Measurements from ENCODE around the gene ST6GALNAC1. TPM values are rescaled to one million over a fixed set of nuclear protein-coding genes. Genes with fewer than 3 reads are reported as not detected.

Gene ST6GALNAC1
- total RNA-seq, 2 experiments from 2014 or later = 1.1 to 2.3 TPM

DNA sequence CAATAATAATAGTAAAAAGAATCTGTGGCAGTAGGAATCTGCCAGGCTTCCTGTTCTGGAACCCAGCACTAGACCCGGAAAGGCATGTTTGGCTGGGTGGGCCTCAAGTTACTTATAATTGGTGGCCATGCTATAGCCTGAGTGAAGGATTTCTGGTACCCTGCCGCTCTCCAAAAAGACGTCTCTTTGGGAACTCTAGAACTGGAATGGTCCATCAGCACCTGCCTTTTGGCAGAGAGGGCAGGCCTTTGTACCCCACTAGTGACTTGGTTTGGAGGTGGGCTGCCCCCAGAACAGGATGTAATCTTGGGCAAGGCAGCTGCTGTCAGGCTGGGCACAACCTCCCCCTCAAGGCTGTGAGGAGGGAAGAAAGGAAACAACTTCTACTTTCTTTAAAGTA lies 29.3 kb upstream of the ST6GALNAC1 start:
- ChIA-PET CTCF (interaction anchor here (1.0 to 2.8 kb wide), 3 partner anchors 9 to 150 kb away, joined by 3 to 26 read pairs (median 7); no protein-coding TSS in a partner anchor), POLR2A (interaction anchor here (0.9 to 2.3 kb wide), 2 partner anchors 29 to 115 kb away, joined by 4 to 11 read pairs; partner anchors contain the start of gene ST6GALNAC1)
- Mint-ChIP-seq H3K9me3 (no peaks in the 10 kb centered on the region), H3K4me3 (peak overlapping the region; percentile 90), H3K27ac (no peak overlapping the region), H3K27me3 (no peaks in the 10 kb centered on the region), H3K36me3 (no peaks in the 10 kb centered on the region), H3K4me1 (ENCODE audit: low read depth) (peaks cover 24% of the 10 kb centered on the region)
- intact Hi-C loops (cut with micrococcal nuclease) = loop anchor here (5.0 kb wide), 1 partner anchor 54 kb away; the partner anchor contains the start of genes JMJD6 and METTL23
- no peak for DNase-seq

DNA sequence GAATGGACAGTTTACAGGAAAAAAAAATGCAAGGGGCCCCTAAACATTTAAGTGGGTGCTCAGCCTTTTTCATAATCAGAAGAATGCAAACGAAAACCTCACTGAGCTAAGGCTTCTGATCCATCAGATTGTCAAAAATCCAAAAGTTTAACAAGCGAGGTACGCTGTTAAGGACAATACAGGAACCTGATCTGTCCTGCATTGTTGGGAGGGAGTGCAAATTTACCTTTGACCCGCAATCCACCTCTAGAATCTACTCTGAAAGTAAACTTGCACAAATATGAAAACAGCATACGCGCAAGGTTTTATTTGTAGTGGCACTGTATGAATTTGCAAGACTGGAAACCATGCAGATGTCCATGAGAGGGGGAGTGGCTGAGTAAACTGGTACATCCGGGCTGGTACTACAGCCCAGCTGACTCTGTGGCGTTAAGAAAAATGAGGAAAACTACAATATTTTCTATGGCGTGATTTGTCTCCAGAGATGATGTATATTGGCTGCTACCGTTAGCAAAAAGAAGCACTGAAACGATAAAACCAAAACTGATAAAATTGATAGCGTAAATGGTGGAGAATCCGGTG lies 28.8 kb upstream of the ST6GALNAC1 start:
- ChIA-PET POLR2A (interaction anchor here (0.7 to 2.3 kb wide), 5 partner anchors 9 to 464 kb away, joined by 3 to 11 read pairs (median 4); partner anchors contain the start of gene ST6GALNAC1), CTCF (interaction anchor here (0.6 to 2.8 kb wide), 4 partner anchors 10 to 149 kb away, joined by 3 to 26 read pairs (median 5); no protein-coding TSS in a partner anchor)
- Mint-ChIP-seq H3K4me1 (ENCODE audit: low read depth) (peaks cover 24% of the 10 kb centered on the region), H3K27me3 (no peaks in the 10 kb centered on the region), H3K27ac (peak overlapping the region; percentile 93), H3K9me3 (no peaks in the 10 kb centered on the region), H3K4me3 (peak overlapping the region; percentile 90), H3K36me3 (no peaks in the 10 kb centered on the region)
- intact Hi-C loops (cut with micrococcal nuclease) = loop anchor here (5.0 kb wide), 1 partner anchor 55 kb away; the partner anchor contains the start of genes JMJD6 and METTL23
- no peak for DNase-seq

- Mint-ChIP-seq H3K36me3 (no peaks in the 10 kb centered on the region), H3K9me3 (no peaks in the 10 kb centered on the region), H3K27me3 (no peaks in the 10 kb centered on the region), H3K4me3 (peak overlapping the region; percentile 90), H3K27ac (peak overlapping the region; percentile 93), H3K4me1 (ENCODE audit: low read depth) (peaks cover 24% of the 10 kb centered on the region)
- intact Hi-C loops (cut with micrococcal nuclease) = loop anchor here (2.0 to 5.0 kb wide), 3 partner anchors 43 to 157 kb away; partner anchors contain the start of genes JMJD6 and METTL23
- ChIA-PET CTCF (interaction anchor here (0.6 to 2.8 kb wide), 4 partner anchors 10 to 149 kb away, joined by 3 to 26 read pairs (median 5); no protein-coding TSS in a partner anchor), POLR2A (interaction anchor here (0.7 to 2.3 kb wide), 5 partner anchors 10 to 463 kb away, joined by 3 to 11 read pairs (median 4); partner anchors contain the start of gene ST6GALNAC1)
- no peak for DNase-seq
Observed at GRCh38 chr17:76671912-76672262, 28.3 kb upstream of the ST6GALNAC1 start.

DNA sequence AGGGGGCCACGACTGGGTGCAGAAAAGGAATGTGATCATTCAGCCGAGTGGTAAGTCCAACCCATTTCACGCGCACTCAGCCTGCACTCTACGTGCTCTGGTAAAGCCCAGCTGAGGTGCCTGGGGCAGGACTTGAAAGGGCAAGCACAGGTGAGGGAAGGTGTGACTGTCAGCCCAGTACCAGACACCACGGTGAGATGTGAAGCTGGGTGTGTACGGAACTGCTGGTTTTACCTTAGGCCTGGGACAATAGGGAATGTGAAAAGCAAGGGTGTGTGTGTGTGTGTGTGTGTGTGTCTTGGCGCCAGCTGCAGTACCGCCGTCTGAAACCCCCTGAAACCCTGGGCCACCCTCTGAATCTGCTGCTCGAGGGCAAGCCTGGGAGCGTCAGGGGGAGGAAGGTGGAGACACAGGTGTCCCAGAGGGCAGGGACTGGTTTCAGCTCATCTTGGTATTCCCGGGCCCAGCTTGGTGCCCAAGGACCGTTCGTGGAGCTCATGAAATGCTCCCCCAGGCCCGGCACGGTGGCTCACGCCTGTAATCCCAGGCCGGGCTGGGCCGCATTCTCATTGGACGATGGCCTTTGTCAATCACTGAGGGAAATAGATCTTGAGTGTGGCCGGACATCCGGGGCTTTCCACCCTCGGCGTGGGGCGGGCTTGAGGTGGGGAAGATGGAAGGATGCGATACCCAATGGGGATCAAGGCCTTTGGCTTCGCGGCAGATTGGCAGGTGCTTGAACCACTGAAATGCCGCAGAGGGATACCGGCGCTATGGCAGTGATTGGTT lies 27.8 kb upstream of the ST6GALNAC1 start:
- peak overlapping the region; percentile 93 for H3K27ac Mint-ChIP-seq
- DNase-seq = peak; percentile 100
- ChIA-PET POLR2A (interaction anchor here (0.7 to 2.3 kb wide), 4 partner anchors 10 to 462 kb away, joined by 3 to 11 read pairs (median 6); no protein-coding TSS in a partner anchor), CTCF (interaction anchor here (0.7 to 2.8 kb wide), 5 partner anchors 11 to 416 kb away, joined by 3 to 26 read pairs (median 3); no protein-coding TSS in a partner anchor)
- H3K36me3 Mint-ChIP-seq = no peaks in the 10 kb centered on the region
- peaks cover 24% of the 10 kb centered on the region for H3K4me1 Mint-ChIP-seq (ENCODE audit: low read depth)
- H3K27me3 Mint-ChIP-seq = no peaks in the 10 kb centered on the region
- intact Hi-C loops (cut with micrococcal nuclease) = loop anchor here (2.0 to 5.0 kb wide), 3 partner anchors 43 to 157 kb away; partner anchors contain the start of genes JMJD6 and METTL23
- peak overlapping the region; percentile 90 for H3K4me3 Mint-ChIP-seq
- no peaks in the 10 kb centered on the region for H3K9me3 Mint-ChIP-seq

DNA sequence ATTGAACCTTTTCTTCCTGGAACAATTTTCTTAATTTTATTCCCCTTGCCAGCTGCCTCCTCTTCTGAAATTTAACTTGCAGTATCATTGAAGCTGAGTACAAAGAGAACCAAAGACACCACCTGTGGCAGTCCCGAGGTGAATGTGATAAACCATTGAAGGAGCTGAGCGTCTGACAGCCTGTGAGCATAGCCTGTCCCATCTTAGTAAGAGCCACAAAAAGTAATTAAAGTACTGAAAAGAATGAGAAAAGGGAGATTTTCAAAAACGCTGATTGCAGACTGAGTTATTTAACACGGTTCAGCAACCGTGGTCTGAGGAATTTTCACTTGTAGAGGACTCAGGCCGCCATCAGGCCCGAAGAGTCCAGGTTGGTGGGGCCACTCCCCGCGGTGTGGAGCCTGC lies 27.2 kb upstream of the ST6GALNAC1 start:
- H3K9me3 Mint-ChIP-seq = no peaks in the 10 kb centered on the region
- peak overlapping the region; percentile 93 for H3K27ac Mint-ChIP-seq
- CTCF ChIA-PET = interaction anchor here (0.7 to 2.8 kb wide), 4 partner anchors 11 to 416 kb away, joined by 3 to 26 read pairs (median 3); no protein-coding TSS in a partner anchor
- POLR2A ChIA-PET = interaction anchor here (2.3 kb wide), 1 partner anchor 113 kb away, joined by 11 read pairs; no protein-coding TSS in a partner anchor
- peak overlapping the region; percentile 90 for H3K4me3 Mint-ChIP-seq
- intact Hi-C loops (cut with micrococcal nuclease) = loop anchor here (2.0 to 5.0 kb wide), 3 partner anchors 44 to 156 kb away; partner anchors contain the start of genes JMJD6 and METTL23
- no peaks in the 10 kb centered on the region for H3K36me3 Mint-ChIP-seq
- no peak for DNase-seq
- peaks cover 24% of the 10 kb centered on the region for H3K4me1 Mint-ChIP-seq (ENCODE audit: low read depth)
- H3K27me3 Mint-ChIP-seq = no peaks in the 10 kb centered on the region

- Mint-ChIP-seq H3K4me1 (ENCODE audit: low read depth) (peaks cover 24% of the 10 kb centered on the region), H3K27me3 (no peaks in the 10 kb centered on the region), H3K36me3 (no peaks in the 10 kb centered on the region), H3K4me3 (peak overlapping the region; percentile 5), H3K9me3 (no peaks in the 10 kb centered on the region), H3K27ac (peak overlapping the region; percentile 93)
- intact Hi-C loops (cut with micrococcal nuclease) = loop anchor here (2.0 to 5.0 kb wide), 3 partner anchors 45 to 155 kb away; partner anchors contain the start of genes JMJD6 and METTL23
- DNase-seq = no peak
- CTCF ChIA-PET = interaction anchor here (1.1 to 2.8 kb wide), 2 partner anchors 11 to 12 kb away, joined by 3 to 26 read pairs; no protein-coding TSS in a partner anchor
- POLR2A ChIA-PET = no interaction called here
Observed at GRCh38 chr17:76670020-76670717, 26.6 kb upstream of the ST6GALNAC1 start.

GRCh38 chr17:76667786-76668453 lies 24.4 kb upstream of the ST6GALNAC1 start:
- CTCF ChIA-PET = no interaction called here
- no peaks in the 10 kb centered on the region for H3K27me3 Mint-ChIP-seq
- intact Hi-C loops (cut with micrococcal nuclease) = no loop called here
- peaks cover 24% of the 10 kb centered on the region for H3K4me1 Mint-ChIP-seq (ENCODE audit: low read depth)
- DNase-seq = no peak
- H3K36me3 Mint-ChIP-seq = no peaks in the 10 kb centered on the region
- no peaks in the 10 kb centered on the region for H3K9me3 Mint-ChIP-seq
- H3K4me3 Mint-ChIP-seq = no peak overlapping the region
- no peak overlapping the region for H3K27ac Mint-ChIP-seq
- POLR2A ChIA-PET = no interaction called here

GRCh38 chr17:76667491-76667755 lies 23.9 kb upstream of the ST6GALNAC1 start:
- Mint-ChIP-seq H3K27me3 (no peaks in the 10 kb centered on the region), H3K4me3 (no peak overlapping the region), H3K4me1 (ENCODE audit: low read depth) (peaks cover 20% of the 10 kb centered on the region), H3K9me3 (no peaks in the 10 kb centered on the region), H3K36me3 (no peaks in the 10 kb centered on the region), H3K27ac (no peak overlapping the region)
- DNase-seq = no peak
- ChIA-PET CTCF (no interaction called here), POLR2A (no interaction called here)
- intact Hi-C loops (cut with micrococcal nuclease) = no loop called here

GRCh38 chr17:76660656-76661042 lies 17.1 kb upstream of the ST6GALNAC1 start:
- peaks cover 27% of the 10 kb centered on the region for H3K4me1 Mint-ChIP-seq (ENCODE audit: low read depth)
- POLR2A ChIA-PET = no interaction called here
- H3K27me3 Mint-ChIP-seq = no peaks in the 10 kb centered on the region
- no peak overlapping the region for H3K27ac Mint-ChIP-seq
- DNase-seq = no peak
- no peaks in the 10 kb centered on the region for H3K9me3 Mint-ChIP-seq
- CTCF ChIA-PET = interaction anchor here (1.1 kb wide), 1 partner anchor 21 kb away, joined by 3 read pairs; no protein-coding TSS in a partner anchor
- intact Hi-C loops (cut with micrococcal nuclease) = no loop called here
- H3K4me3 Mint-ChIP-seq = no peak overlapping the region
- no peaks in the 10 kb centered on the region for H3K36me3 Mint-ChIP-seq

- H3K27ac Mint-ChIP-seq = peak overlapping the region; percentile 23
- peak; percentile 30 for DNase-seq
- H3K4me1 Mint-ChIP-seq (ENCODE audit: low read depth) = peaks cover 27% of the 10 kb centered on the region
- H3K4me3 Mint-ChIP-seq = no peak overlapping the region
- H3K27me3 Mint-ChIP-seq = no peaks in the 10 kb centered on the region
- CTCF ChIA-PET = interaction anchor here (1.1 to 1.4 kb wide), 2 partner anchors 21 to 36 kb away, joined by 3 to 4 read pairs; no protein-coding TSS in a partner anchor
- no peaks in the 10 kb centered on the region for H3K9me3 Mint-ChIP-seq
- intact Hi-C loops (cut with micrococcal nuclease) = no loop called here
- H3K36me3 Mint-ChIP-seq = no peaks in the 10 kb centered on the region
- POLR2A ChIA-PET = no interaction called here
Observed at GRCh38 chr17:76659928-76660655, 16.5 kb upstream of the ST6GALNAC1 start.
